ACC112 (cell line): ENCODE results near the gene CCDC80.

Experiments used
- H2AFZ ChIP-seq: fragments of 200-600 bp; sonication (generic); one replicate; pipeline ENCODE4 v1.6.0; 2017; ENCODE audit warnings: antibody characterized with exemption, low read length; ENCODE audit not compliant: unreplicated experiment
- H3K27ac ChIP-seq: fragments of 200-600 bp; sonication (generic); 2 replicates; pipeline ENCODE4 v1.5.1; 2014; ENCODE audit warnings: low read depth, mild to moderate bottlenecking, antibody characterized with exemption, low read length, moderate library complexity
- H3K27me3 ChIP-seq: fragments of 200-600 bp; sonication (generic); 2 replicates; pipeline ENCODE4 v1.6.1; 2014; ENCODE audit warnings: mild to moderate bottlenecking, antibody characterized with exemption, low read length, moderate library complexity, mixed read lengths; ENCODE audit not compliant: insufficient read depth
- H3K36me3 ChIP-seq: fragments of 200-600 bp; sonication (generic); 2 replicates; pipeline ENCODE4 v1.6.1; 2016; ENCODE audit warnings: mild to moderate bottlenecking, antibody characterized with exemption, low read length, moderate library complexity, mixed read lengths; ENCODE audit not compliant: insufficient read depth
- H3K4me1 ChIP-seq: fragments of 200-600 bp; sonication (generic); one replicate; pipeline ENCODE4 v1.6.1; 2016; ENCODE audit warnings: low read length, mixed read lengths; ENCODE audit not compliant: insufficient read depth, unreplicated experiment, control insufficient read depth
- H3K4me3 ChIP-seq: fragments of 200-600 bp; sonication (generic); 2 replicates; pipeline ENCODE4 v1.5.1; 2014; ENCODE audit warnings: mild to moderate bottlenecking, low read depth, low read length
- H3K79me2 ChIP-seq: fragments of 200-600 bp; sonication (generic); one replicate; pipeline ENCODE4 v1.6.0; 2016; ENCODE audit warnings: low read length; ENCODE audit not compliant: control insufficient read depth, unreplicated experiment, insufficient read depth

CCDC80 gene

DNA sequence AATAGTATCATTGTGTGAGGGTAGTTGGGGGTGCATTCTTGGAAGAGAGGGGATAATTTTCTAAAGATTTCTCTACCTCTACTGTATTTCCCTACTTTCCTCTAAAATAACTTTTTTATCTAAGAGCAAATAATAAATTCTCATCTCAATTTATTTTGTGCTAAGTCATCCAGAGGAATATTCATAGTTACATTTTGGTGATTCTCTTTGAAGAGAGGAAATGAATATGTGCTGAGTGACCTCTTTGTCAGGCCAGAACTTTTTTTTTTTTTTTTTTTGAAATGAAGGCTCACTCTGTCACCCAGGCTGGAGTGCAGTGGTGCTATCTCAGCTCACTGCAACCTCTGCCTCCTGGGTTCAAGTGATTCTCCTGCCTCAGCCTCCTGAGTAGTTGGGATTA, 15.1 kb upstream of the CCDC80 start:
- Histone ChIP-seq H3K79me2 (no peaks in the 10 kb centered on the region), H2AFZ (peak overlapping the region; percentile 68), H3K27me3 (no peaks in the 10 kb centered on the region), H3K27ac (peak overlapping the region; percentile 99), H3K36me3 (no peaks in the 10 kb centered on the region), H3K4me1 (peaks cover 53% of the 10 kb centered on the region), H3K4me3 (no peak overlapping the region)

DNA sequence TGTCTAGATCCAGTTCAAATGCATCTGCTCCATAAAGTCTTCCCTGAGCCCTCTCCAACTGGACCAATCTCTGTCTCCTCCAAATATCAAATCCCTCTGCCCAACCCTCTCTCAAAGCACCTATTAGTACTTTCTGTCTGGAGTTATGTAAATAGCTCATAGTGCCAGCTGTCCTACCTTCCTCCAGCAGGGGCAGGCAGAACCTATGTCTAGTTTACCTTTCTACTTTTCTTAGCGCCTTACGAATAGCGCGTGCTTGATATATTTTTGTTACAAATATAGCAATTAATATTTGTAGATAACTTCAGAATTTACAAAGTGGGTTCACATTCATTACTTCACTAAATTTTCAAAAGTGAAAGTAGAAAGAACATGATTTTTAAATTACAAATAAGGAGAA, 14.0 kb upstream of the CCDC80 start:
- Histone ChIP-seq H3K4me1 (peaks cover 64% of the 10 kb centered on the region), H2AFZ (peak overlapping the region; percentile 37), H3K27ac (peak overlapping the region; percentile 99), H3K79me2 (no peaks in the 10 kb centered on the region), H3K4me3 (peak overlapping the region; percentile 56; the same call in 1 of the 2 replicates), H3K36me3 (no peaks in the 10 kb centered on the region), H3K27me3 (no peaks in the 10 kb centered on the region)

- no peaks in the 10 kb centered on the region for H3K27me3 ChIP-seq
- H3K79me2 ChIP-seq: no peaks in the 10 kb centered on the region
- H3K27ac ChIP-seq: peak overlapping the region; percentile 99
- no peaks in the 10 kb centered on the region for H3K36me3 ChIP-seq
- peak overlapping the region; percentile 37 for H2AFZ ChIP-seq
- H3K4me3 ChIP-seq: peak overlapping the region; percentile 56; the same call in 1 of the 2 replicates
- H3K4me1 ChIP-seq: peaks cover 68% of the 10 kb centered on the region
These were observed 13.5 kb upstream of the CCDC80 start for GRCh38 chr3:112654492-112654891.

DNA sequence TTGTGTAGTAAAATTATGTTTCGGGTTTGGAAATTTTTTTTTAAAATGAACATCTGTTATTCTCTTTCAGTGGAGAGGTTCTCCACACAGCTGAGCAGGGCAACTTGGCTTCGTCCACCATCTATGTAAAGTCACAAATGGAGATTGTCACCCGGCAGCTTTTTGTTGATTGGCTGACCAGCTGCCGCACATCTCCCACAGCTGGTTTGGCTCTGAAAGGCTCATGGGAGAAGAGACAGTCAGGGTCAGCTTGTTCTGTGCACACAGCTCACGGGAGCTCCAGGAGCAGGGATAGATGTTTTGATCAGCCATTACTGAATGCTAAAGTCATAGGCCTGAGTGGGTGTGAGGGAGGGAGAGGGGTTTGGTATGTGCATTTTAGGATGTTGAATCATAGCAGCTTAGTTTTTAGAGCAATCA, 12.9 kb upstream of the CCDC80 start:
- Histone ChIP-seq H3K4me3 (peak overlapping the region; percentile 56), H3K79me2 (no peaks in the 10 kb centered on the region), H3K27me3 (no peaks in the 10 kb centered on the region), H3K4me1 (peaks cover 74% of the 10 kb centered on the region), H3K27ac (peak overlapping the region; percentile 99), H3K36me3 (no peaks in the 10 kb centered on the region), H2AFZ (peak overlapping the region; percentile 32)

DNA sequence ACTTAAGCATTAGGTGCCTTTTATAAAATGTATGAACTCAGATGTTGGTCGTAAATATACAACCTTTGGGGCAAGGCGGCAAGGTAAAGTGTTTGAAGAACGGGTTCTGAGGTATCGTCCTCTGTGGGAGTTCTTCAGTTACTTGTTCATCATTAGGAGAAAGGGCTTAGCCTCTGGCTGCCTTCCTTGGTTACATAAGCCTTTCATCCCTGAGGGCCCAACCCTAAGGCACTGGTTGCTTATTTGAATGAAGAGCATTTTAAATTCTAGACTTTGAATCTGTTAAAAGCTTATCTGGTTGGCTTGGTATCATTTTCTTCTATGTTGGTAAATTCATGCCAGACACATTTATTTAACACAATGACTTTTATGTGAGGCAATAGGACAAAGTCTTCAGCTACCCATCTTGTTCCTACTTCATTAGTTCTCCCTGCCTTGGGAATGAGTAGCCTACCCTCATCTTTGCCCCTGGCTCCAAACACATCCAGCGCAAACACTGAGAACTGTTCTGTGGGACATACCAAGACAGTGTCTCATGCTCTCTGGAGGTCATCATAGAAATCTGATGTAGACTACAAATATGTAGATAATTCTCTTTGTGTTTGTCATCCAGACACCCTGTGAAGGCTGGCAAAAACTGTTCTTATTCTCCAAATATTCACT, 12.4 kb upstream of the CCDC80 start:
- Histone ChIP-seq H3K4me1 (peaks cover 79% of the 10 kb centered on the region), H3K36me3 (no peaks in the 10 kb centered on the region), H3K79me2 (no peaks in the 10 kb centered on the region), H2AFZ (peak overlapping the region; percentile 61), H3K4me3 (peak overlapping the region; percentile 56), H3K27ac (peak overlapping the region; percentile 99), H3K27me3 (no peaks in the 10 kb centered on the region)

DNA sequence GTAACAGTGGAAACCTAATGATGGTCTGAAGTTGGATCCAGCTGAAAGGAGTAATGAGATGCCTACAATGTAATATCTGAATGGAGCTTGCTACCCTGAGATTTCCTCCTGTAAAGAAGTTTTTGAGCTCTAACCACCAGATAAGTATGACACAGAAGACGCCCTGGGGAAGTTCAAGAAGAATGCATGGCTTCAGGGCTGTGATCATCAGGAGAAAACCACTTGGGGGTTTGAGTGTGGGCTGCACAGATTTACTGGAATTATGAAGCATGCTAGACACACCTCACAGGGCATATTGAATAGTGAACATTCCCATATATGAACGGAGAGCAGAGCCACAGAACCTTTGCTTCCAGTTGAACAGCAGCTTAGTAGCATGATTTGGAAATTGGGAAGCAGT, 10.6 kb upstream of the CCDC80 start:
- no peaks in the 10 kb centered on the region for H3K27me3 ChIP-seq
- no peak overlapping the region for H3K4me3 ChIP-seq
- H3K27ac ChIP-seq: peak overlapping the region; percentile 73
- H3K4me1 ChIP-seq: peaks cover 81% of the 10 kb centered on the region
- peak overlapping the region; percentile 36 for H2AFZ ChIP-seq
- no peaks in the 10 kb centered on the region for H3K79me2 ChIP-seq
- H3K36me3 ChIP-seq: no peaks in the 10 kb centered on the region

- Histone ChIP-seq H3K36me3 (no peaks in the 10 kb centered on the region), H2AFZ (peak overlapping the region; percentile 36), H3K4me1 (peaks cover 85% of the 10 kb centered on the region), H3K4me3 (no peak overlapping the region), H3K79me2 (no peaks in the 10 kb centered on the region), H3K27me3 (no peaks in the 10 kb centered on the region), H3K27ac (peak overlapping the region; percentile 73)
These were observed 10.1 kb upstream of the CCDC80 start for GRCh38 chr3:112651071-112651470.

DNA sequence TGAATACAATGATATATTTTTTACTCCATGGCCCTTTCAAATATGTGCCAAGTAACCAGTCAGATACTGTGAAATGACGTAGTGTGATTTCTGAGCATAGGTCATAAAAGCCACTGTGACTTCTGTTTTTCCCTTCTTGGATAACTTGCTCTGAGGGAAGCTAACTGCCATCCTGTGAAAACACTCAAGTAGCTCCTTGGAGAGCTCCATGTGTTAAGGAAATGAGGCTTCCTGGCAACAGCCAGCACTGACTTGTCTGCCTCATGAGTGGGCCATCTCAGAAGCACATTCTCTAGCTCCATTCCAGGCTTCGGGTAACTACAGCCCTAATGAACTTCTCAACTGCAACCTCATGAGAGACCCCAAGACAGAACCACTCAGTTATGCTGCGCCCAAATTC, 9.5 kb upstream of the CCDC80 start:
- Histone ChIP-seq H3K36me3 (no peaks in the 10 kb centered on the region), H3K27ac (peak overlapping the region; percentile 73), H3K27me3 (no peaks in the 10 kb centered on the region), H2AFZ (no peak overlapping the region), H3K4me3 (no peak overlapping the region), H3K4me1 (peaks cover 84% of the 10 kb centered on the region), H3K79me2 (no peaks in the 10 kb centered on the region)

DNA sequence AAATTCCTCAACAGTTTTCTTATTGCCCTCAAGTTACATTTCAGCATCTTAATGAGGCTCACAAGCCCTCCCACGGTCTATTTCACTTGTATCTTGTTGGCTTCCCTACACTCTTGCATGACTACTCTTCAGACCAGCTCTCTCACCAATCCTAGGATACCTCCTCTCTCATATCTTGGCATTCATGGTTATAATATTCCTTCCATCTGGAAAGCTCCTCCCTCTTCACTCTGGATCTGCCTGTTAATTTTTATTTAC, 8.5 kb upstream of the CCDC80 start:
- peak overlapping the region; percentile 76 for H3K27ac ChIP-seq
- H3K27me3 ChIP-seq: no peaks in the 10 kb centered on the region
- H3K36me3 ChIP-seq: no peaks in the 10 kb centered on the region
- H3K4me3 ChIP-seq: peak overlapping the region; percentile 34; the same call in 1 of the 2 replicates
- H3K79me2 ChIP-seq: no peaks in the 10 kb centered on the region
- H3K4me1 ChIP-seq: peaks cover 74% of the 10 kb centered on the region
- peak overlapping the region; percentile 76 for H2AFZ ChIP-seq

GRCh38 chr3:112647122-112647521, 6.2 kb upstream of the CCDC80 start:
- Histone ChIP-seq H3K4me3 (peak overlapping the region; percentile 15), H2AFZ (no peak overlapping the region)

GRCh38 chr3:112646623-112647022, 5.7 kb upstream of the CCDC80 start:
- H3K4me1 ChIP-seq: peaks cover 78% of the 10 kb centered on the region
- peaks cover 7% of the 10 kb centered on the region for H3K79me2 ChIP-seq
- H2AFZ ChIP-seq: no peak overlapping the region
- H3K27me3 ChIP-seq: no peaks in the 10 kb centered on the region
- H3K36me3 ChIP-seq: no peaks in the 10 kb centered on the region
- peak overlapping the region; percentile 15 for H3K4me3 ChIP-seq
- H3K27ac ChIP-seq: peak overlapping the region; percentile 92

More at GRCh38 chr3:112647122-112647521, 6.2 kb upstream of the CCDC80 start:
- Histone ChIP-seq H3K27ac (peak overlapping the region; percentile 92), H3K36me3 (no peaks in the 10 kb centered on the region), H3K79me2 (peaks cover 2% of the 10 kb centered on the region), H3K4me1 (peaks cover 75% of the 10 kb centered on the region), H3K27me3 (no peaks in the 10 kb centered on the region)
